SH-SY5Y (cell line): ENCODE measurements around the gene ROPN1L.

Source experiments
- GATA2 ChIP-seq: IDR thresholded peaks from 2 replicates; pipeline ENCODE4 v1.6.1; 2011; ENCODE audit warnings: mild to moderate bottlenecking, low read depth, low read length
- GATA3 ChIP-seq: IDR thresholded peaks from 2 replicates; pipeline ENCODE4 v1.6.1; 2011; ENCODE audit warnings: low read depth, mild to moderate bottlenecking, low read length, moderate library complexity

DNA sequence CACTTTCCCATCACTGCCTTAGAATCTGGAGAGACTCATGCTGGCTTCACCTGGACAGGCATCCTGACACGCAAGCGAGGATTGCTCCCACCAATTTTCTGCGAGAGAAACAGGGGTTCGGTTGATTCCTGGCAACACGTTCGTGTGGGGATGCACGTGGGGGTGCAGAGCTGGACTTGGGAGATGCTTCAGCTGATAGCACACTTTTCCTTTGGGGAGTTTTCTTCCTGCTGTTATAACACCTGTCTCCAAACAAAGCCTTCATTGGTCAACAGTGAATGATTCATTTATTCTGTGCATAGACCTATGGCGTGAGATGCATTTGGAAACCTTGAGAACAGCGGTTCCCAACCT, 50.0 kb downstream of the ROPN1L start:
- TF ChIP-seq GATA2: no peak
- no peak for TF ChIP-seq GATA3
